Forelimb muscle (tissue), 1 donor: ENCODE measurements around the gene IL2RA. TPM values are rescaled to one million over a fixed set of nuclear protein-coding genes. Genes with fewer than 3 reads are reported as not detected.
A peak's percentile ranks its signal among the peaks of the same experiment; 100 is the strongest.
"Not testable (repeated sequence)": the region's sequence is repeated elsewhere in the genome, so short reads cannot be mapped to it uniquely, and the experiment has no call there.

ENCODE experiments used
- DNase-seq: peaks from one replicate; pipeline ENCODE4 v3.0.0-alpha.2; 2013; ENCODE audit warnings: low read depth
- polyA plus RNA-seq: library from polyadenylated mRNA; unstranded; fragments of 120-200 nt; gene quantifications from one replicate; pipeline ENCODE4 v1.2.1, GENCODE V29; 2013; ENCODE audit not compliant: insufficient read length

Gene IL2RA
- polyA plus RNA-seq, 1 donor: not detected

- peak; percentile 22 for DNase-seq
Measured at GRCh38 chr10:6014241-6014761, 47.9 kb downstream of the IL2RA start.

GRCh38 chr10:6013413-6014192 lies 48.6 kb downstream of the IL2RA start:
- no peak for DNase-seq

- DNase-seq: no peak
Measured at GRCh38 chr10:6012121-6012905, 49.9 kb downstream of the IL2RA start.

- no peak for DNase-seq
Measured at GRCh38 chr10:6011558-6011957, 50.6 kb downstream of the IL2RA start.

- DNase-seq: no peak
Measured at GRCh38 chr10:6010569-6010968, 51.6 kb downstream of the IL2RA start.

- no peak for DNase-seq
Measured at GRCh38 chr10:6009961-6010360, 52.2 kb downstream of the IL2RA start.

GRCh38 chr10:6009150-6009549 lies 53.0 kb downstream of the IL2RA start:
- no peak for DNase-seq

- DNase-seq: no peak
Measured at GRCh38 chr10:6008497-6009142, 53.5 kb downstream of the IL2RA start.

DNA sequence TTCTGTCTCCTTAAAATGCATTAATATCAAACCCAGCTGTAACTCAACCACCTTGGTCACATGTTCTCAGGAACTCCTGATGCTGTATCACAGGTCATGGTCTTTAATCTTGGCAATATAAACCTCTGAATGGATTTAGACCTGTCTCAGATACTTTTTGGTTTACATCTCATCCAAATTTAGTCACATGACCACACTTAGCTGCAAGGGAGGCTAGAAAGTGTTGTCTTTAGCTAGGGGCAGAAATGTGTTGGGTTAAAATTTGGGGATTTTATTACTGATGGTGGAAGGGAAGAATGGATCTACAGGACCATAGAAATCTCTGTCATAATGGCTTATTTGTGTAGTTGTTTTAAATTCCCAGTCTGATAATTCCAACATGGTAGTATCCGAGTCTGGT lies 55.2 kb downstream of the IL2RA start:
- no peak for DNase-seq

DNA sequence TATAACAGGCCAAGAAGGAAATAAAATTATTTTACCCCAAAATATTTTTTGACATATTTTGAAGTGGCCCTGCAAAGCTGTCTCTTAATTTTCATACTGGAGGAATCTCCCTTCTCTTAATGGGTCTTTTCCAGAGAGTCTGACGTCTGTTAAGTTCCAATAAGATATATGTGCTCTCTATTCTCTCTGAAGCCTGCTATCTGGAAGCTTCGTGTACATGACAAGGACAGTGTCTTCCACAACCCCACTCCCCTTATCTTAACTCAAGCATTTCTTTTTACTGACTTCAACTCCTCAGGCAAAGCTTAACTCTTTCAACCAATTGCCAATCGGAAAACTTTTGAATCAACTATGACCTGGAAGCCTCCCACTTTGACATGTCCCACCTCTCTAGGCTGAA lies 55.6 kb downstream of the IL2RA start:
- DNase-seq: no peak

DNA sequence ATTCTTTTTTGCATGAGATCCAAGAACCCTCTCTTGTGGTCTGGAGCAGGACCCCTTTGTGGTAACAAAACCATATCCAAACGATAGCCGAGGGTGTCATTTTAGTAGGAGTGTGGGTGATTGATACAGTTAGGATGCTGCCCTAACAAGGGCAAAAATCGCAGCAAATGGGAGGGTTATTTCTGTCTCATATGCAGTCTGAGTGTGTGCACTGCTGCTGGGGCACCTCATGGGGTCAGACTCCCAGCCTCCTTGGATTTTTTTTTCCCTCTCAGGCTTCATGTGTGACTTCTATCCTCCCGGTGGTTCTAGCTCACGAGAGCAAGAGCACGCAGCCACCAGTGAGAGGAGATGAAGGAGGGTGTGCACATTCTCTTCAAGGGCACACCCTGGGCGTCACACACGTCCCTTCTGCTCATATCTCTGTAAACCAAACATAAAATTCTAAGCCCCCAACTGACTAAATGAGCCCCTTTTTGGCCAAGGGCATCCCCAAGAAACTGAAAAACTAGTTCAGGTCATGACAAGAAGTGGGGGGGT lies 56.2 kb downstream of the IL2RA start:
- DNase-seq: no peak

DNA sequence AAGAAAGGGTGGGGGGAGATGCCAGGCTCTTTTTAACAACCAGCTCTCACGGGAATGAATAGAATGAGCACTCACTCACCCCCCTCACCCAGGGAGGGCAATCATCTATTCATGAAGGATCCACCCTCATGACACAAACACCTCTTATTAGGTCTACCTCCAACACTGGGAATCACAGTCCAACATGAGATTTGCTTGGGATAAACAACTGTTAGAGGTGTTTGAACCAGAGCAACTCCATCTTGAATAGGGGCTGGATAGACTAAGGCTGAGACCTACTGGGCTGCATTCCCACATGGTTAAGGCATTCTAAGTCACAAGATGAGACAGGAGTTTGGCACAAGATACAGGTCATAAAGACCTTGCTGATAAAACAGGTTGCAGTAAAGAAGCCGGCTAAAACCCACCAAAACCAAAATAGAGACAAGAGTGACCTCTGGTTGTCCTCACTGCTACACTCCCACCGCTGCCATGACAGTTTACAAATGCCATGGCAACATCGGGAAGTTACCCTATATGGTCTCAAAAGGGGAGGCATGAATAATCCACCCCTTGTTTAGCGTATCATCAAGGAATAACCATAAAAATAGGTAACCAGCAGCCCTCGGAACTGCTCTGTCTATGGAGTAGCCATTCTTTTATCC lies 56.9 kb downstream of the IL2RA start:
- not testable (repeated sequence) for DNase-seq

DNA sequence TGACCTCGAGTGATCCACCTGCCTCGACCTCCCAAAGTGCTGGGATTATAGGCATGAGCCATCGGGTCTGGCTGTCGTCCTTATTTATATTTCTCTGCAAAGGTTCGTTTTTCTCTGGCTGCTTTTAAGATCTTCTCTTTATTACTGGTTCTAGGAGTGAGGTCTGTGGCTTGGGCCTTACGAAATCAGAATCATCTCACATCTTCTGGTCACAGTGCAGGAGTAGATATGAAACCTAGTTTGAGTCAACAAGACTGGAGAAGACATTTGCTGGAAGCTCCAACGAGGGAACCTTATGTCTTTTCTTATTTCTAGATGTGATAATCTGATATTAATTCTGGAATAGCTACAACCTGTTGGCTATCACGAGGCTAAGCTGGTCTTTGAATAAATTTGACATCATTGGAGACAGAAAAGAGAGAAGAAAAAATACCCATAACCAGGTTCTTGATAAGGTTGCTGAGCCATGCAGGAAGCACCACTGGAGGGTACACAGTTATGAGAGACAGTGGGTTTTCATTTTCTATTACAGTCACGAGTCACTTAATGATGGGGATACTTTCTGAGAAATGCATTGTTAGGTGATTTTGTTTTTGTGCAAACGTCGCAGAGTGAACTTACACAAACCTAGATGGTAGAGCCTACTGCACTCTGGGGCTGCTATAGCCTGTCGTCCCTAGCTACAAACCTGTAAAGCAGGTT lies 59.2 kb downstream of the IL2RA start:
- no peak for DNase-seq

DNA sequence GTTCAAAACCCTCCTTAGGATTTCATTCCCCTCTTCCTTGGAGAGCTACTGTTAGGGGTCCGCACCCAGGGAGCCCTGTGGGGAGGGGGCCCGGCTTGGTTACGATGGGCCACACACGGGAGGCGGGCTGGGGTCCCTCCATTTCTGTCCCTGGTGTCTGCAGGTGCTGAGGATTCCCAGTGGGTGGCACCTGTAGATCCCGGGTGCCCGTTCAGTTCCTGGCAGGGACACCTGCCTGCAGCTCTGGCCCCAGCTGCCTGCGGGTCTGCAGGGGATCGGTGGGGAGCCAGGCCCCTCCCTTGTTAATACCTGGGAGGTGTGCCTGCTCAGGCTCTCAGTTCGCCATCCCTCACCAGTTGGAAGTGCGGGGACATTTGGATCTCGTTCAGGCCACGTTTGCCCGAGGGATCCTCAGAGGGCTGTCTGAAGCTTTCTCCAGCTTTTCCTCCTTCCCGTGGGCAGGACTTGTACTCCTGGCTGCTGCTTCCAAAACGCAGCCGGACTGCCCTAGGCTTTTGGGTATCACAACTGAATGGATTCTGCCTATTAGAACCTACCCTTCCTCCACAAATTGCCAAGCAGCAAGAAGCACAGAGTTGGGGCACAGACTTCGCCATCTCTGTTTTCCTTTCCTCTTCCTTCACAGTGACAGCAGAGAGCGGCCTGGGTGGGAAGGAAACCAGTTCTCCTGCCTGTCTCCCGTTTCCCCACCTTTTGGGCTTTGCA lies 62.6 kb downstream of the IL2RA start:
- DNase-seq: no peak

GRCh38 chr10:5996696-5997095 lies 65.5 kb downstream of the IL2RA start:
- DNase-seq: no peak

DNA sequence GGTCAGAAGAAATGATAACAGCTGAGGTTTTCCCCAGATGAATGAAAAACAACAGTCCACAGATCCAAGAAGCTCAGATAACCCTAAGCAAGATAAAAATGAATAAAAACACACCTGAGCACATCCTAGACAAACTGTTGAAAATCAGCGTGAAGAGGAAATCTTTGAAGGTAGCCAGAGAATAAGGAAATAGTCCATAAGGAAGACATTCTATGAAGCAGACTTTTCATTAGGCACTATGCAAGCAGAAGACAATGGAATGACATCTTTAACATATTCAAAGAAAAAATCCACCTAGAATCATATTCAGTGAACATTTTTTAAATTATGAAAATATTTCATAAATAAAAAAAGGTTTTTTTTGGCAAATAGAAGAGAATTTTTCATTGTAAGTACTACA lies 69.8 kb downstream of the IL2RA start:
- no peak for DNase-seq

- no peak for DNase-seq
Measured at GRCh38 chr10:5991708-5992107, 70.5 kb downstream of the IL2RA start.

DNA sequence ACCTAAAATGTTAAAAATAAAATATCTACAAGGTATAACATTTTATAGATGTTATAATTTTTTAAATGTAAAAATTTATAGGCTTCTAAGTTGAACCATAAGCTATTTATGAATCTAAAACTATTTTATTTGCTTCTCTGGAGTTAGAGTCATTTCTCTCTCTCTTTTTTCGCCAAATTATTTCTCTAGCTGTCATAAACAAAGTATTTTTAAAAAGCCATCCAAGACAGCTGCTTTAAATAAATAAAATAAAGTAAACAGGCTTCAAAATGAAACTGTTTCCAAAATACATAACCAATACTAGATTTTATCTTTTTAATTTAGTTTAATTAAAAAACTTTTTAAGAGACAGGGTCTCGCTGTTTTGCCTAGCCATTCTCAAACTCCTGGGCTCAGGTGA lies 72.4 kb downstream of the IL2RA start:
- no peak for DNase-seq

DNA sequence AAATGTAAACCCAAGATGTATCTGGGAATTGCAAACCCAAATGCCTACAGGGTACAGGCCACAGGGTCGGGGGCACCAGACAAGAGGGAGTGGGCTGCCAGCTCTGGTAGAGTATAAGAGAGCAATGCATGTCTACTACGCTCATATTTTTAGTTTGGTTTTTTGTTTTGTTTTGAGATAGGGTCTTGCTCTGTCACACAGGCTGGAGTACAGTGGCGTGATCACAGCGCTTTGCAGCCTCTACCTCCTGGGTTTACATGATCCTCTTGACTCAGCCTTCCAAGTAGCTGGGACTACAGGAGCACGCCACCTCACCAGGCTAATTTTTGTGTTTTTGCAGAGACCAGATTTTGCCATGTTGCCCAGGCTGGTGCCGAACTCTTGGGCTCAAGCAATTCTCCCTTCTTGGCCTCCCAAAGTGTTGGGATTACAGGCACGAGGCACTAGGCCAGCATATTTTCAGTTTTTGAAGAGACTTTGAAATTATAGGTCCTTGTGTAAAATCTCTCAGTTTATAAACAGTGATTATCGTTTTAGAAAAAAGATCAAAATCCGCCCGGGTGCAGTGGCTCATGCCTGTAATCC lies 73.7 kb downstream of the IL2RA start:
- no peak for DNase-seq

DNA sequence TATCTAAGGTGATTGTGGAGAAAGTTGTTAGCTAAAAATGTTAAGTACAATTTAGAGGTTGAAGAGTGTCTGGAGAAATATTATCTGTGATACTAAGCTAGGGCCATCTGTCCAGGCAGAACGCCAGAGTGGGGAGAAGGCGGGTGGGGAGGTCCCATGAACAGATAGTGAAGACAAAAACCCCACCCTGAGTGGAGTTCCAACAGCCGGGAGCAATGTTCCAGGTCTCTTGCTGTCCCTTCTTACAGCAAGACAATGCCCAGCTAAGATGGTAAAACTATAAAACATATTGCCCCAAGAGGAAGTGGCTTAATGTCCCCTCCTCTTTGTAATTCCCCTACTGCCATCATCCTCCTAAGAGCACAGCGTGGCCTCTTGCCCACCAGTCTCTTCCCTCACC lies 74.4 kb downstream of the IL2RA start:
- DNase-seq: no peak
